Endothelial cell (in vitro differentiated cells): Measurements from ENCODE around the gene PGBD1. TPM values are rescaled to one million over a fixed set of nuclear protein-coding genes. Genes with fewer than 3 reads are reported as not detected.
A peak's percentile ranks its signal among the peaks of the same experiment; 100 is the strongest.

Source experiments
- DNase-seq: peaks from one replicate; pipeline ENCODE4 v3.0.0; 2021; ENCODE audit warnings: low spot score
- H3K27ac Mint-ChIP-seq: one replicate; pipeline ENCODE4 v1.8.0; 2021; ENCODE audit warnings: mixed read lengths, inconsistent platforms; ENCODE audit not compliant: unreplicated experiment
- H3K27me3 Mint-ChIP-seq: one replicate; pipeline ENCODE4 v1.8.0; 2021; ENCODE audit warnings: mild to moderate bottlenecking, moderate library complexity, mixed read lengths, inconsistent platforms; ENCODE audit not compliant: unreplicated experiment
- H3K36me3 Mint-ChIP-seq: one replicate; pipeline ENCODE4 v1.8.0; 2021; ENCODE audit warnings: mild to moderate bottlenecking, low read depth, mixed read lengths, inconsistent platforms; ENCODE audit not compliant: unreplicated experiment
- H3K4me1 Mint-ChIP-seq: one replicate; pipeline ENCODE4 v1.8.0; 2021; ENCODE audit warnings: mild to moderate bottlenecking, mixed read lengths, inconsistent platforms; ENCODE audit not compliant: unreplicated experiment
- H3K4me3 Mint-ChIP-seq: one replicate; pipeline ENCODE4 v1.8.0; 2021; ENCODE audit warnings: mild to moderate bottlenecking, mixed read lengths, inconsistent platforms; ENCODE audit not compliant: unreplicated experiment
- H3K9me3 Mint-ChIP-seq: one replicate; pipeline ENCODE4 v1.8.0; 2021; ENCODE audit warnings: mixed read lengths, inconsistent platforms; ENCODE audit not compliant: unreplicated experiment
- total RNA-seq: library from RNA; stranded (reverse); fragmentation: NEBNext Ultra II Directional; extraction: Animal tissue kit (Norgen Biotek cat#: 25700); gene quantifications from one replicate; pipeline ENCODE4 v1.2.1, GENCODE V29; 2021; ENCODE audit not compliant: unreplicated experiment
- TF ChIP-seq, protein P1 (sequence below): fragments of 200-600 bp; sonication (generic); IDR thresholded peaks from one replicate; pipeline ENCODE4 v1.5.0; 2021; ENCODE audit warnings: antibody characterized with exemption; ENCODE audit not compliant: unreplicated experiment

Gene PGBD1
- total RNA-seq, 1 donor from 2014 or later: 9.7 TPM

DNA sequence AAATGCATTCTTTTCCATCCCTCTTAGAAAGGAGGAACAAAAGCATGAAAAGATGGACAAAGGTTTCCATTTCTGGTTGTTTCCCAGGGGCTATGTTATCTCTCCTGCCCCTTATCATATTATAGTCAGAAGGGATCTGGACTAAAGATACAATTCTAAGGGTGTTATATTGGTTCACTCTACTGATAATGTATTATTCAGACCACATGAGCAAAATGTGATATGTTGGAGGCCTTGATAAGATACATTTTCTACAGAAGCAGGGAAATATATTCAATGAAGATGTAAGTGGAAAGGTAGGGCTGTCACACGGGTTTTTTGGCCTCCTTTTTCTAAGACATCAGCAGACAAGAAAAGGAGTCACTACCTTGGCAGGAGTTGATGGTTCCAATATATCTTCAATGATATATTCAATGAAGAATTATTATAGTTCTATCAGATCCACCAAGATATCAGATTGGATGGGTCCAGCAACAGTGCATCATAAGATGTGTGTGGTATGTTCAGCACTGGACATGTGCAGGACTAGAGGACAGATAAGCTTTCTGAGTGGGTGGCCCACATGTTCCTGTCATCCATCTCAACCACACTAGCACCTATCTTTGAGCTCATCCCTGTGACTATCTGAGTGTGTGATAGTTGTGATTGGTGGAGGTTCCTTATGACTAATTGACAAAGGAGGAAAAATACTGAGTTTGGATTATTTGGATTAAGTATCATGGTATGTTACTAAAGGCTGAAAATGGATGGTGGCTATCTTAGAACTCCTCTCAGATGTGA lies 62.7 kb downstream of the PGBD1 start:
- H3K27me3 Mint-ChIP-seq: no peaks in the 10 kb centered on the region
- H3K4me1 Mint-ChIP-seq: peaks cover 5% of the 10 kb centered on the region
- no peak overlapping the region for H3K27ac Mint-ChIP-seq
- no peak for DNase-seq
- no peaks in the 10 kb centered on the region for H3K36me3 Mint-ChIP-seq
- TF ChIP-seq, protein P1, sequence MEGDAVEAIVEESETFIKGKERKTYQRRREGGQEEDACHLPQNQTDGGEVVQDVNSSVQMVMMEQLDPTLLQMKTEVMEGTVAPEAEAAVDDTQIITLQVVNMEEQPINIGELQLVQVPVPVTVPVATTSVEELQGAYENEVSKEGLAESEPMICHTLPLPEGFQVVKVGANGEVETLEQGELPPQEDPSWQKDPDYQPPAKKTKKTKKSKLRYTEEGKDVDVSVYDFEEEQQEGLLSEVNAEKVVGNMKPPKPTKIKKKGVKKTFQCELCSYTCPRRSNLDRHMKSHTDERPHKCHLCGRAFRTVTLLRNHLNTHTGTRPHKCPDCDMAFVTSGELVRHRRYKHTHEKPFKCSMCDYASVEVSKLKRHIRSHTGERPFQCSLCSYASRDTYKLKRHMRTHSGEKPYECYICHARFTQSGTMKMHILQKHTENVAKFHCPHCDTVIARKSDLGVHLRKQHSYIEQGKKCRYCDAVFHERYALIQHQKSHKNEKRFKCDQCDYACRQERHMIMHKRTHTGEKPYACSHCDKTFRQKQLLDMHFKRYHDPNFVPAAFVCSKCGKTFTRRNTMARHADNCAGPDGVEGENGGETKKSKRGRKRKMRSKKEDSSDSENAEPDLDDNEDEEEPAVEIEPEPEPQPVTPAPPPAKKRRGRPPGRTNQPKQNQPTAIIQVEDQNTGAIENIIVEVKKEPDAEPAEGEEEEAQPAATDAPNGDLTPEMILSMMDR: no peak
- H3K4me3 Mint-ChIP-seq: no peak overlapping the region
- no peaks in the 10 kb centered on the region for H3K9me3 Mint-ChIP-seq

- Mint-ChIP-seq H3K27me3 (no peaks in the 10 kb centered on the region), H3K4me3 (no peak overlapping the region), H3K27ac (no peak overlapping the region), H3K9me3 (no peaks in the 10 kb centered on the region), H3K4me1 (peaks cover 13% of the 10 kb centered on the region), H3K36me3 (no peaks in the 10 kb centered on the region)
- no peak for DNase-seq
- TF ChIP-seq, protein P1: no peak
Observed at GRCh38 chr6:28345201-28345600, 63.8 kb downstream of the PGBD1 start.

DNA sequence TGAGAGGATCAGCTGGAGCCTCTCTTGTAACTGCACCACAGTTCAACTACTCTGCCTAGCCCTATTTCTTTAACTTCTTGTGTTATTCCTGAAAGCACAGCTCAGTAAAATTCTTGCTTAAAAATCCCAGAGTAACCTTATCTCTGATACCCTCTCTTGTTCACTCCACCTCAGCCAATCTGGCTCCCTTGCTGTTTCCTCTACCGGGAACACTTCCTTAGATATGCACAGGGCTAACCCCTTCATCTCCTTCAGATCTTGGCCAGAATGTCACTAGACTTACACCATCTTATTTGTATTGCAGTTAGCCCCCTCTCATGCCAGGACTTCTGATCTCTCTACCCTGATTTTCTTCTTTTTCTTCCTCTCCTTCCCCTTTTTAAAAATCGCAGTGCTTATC lies 65.7 kb downstream of the PGBD1 start:
- Mint-ChIP-seq H3K36me3 (no peaks in the 10 kb centered on the region), H3K4me3 (no peak overlapping the region), H3K27me3 (no peaks in the 10 kb centered on the region), H3K9me3 (no peaks in the 10 kb centered on the region), H3K27ac (peak overlapping the region; percentile 10), H3K4me1 (peaks cover 22% of the 10 kb centered on the region)
- no peak for DNase-seq
- TF ChIP-seq, protein P1: no peak

DNA sequence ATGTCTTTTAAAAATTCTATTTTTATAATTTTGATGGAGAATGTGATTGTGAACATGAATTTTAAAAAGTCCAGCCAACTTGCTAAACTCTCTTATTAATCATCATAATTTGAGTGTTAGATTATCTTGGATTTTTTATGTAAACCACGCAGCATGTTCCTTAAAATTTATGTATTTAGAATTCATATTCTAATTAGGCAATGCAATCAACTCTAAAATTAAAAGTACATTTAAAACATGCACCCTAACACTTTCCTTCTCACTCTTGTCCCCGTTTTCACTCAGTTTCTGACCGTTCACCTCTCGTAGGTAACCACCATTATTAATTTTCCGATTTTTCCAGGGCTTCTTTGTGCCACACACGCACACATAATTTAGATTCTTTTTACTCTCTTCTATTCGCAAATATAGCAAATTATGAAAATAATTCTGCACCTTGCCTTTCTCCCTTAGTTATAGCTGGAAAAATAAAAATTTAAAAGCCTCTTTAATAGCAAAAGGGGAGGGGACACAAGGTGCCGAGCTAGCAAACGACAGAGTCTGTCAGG lies 68.0 kb downstream of the PGBD1 start:
- Mint-ChIP-seq H3K36me3 (peaks cover 8% of the 10 kb centered on the region), H3K4me1 (peaks cover 22% of the 10 kb centered on the region), H3K27me3 (peaks cover 4% of the 10 kb centered on the region), H3K9me3 (no peaks in the 10 kb centered on the region), H3K4me3 (peak overlapping the region; percentile 100), H3K27ac (peak overlapping the region; percentile 93)
- no peak for DNase-seq
- TF ChIP-seq, protein P1: no peak
